ENCODE results near the gene RBM6.

Gene RBM6

GRCh38 chr3:50100386-50100785 lies 160.4 kb downstream of the RBM6 start:
- DNase-seq, result no peak

- no peak for DNase-seq
These were observed 161.3 kb downstream of the RBM6 start for GRCh38 chr3:50100956-50101845.

- no peak for DNase-seq
These were observed 162.6 kb downstream of the RBM6 start for GRCh38 chr3:50102558-50102957.

GRCh38 chr3:50111757-50112156 lies 171.8 kb downstream of the RBM6 start:
- no peak for DNase-seq

- DNase-seq, result no peak
These were observed 172.5 kb downstream of the RBM6 start for GRCh38 chr3:50112462-50112861.

- no peak for DNase-seq
These were observed 177.2 kb downstream of the RBM6 start for GRCh38 chr3:50117120-50117519.

GRCh38 chr3:50118237-50118636 lies 178.3 kb downstream of the RBM6 start:
- no peak for DNase-seq

- DNase-seq, result no peak
These were observed 179.8 kb downstream of the RBM6 start for GRCh38 chr3:50119786-50120185.

- DNase-seq, result no peak
These were observed 180.6 kb downstream of the RBM6 start for GRCh38 chr3:50120364-50121071.

GRCh38 chr3:50121072-50122032 lies 181.4 kb downstream of the RBM6 start:
- no peak for DNase-seq

- DNase-seq, result no peak
These were observed 182.1 kb downstream of the RBM6 start for GRCh38 chr3:50122071-50122470.

- no peak for DNase-seq
These were observed 182.9 kb downstream of the RBM6 start for GRCh38 chr3:50122661-50123391.

- DNase-seq, result no peak
These were observed 183.6 kb downstream of the RBM6 start for GRCh38 chr3:50123394-50124051.

- DNase-seq, result no peak
These were observed 184.3 kb downstream of the RBM6 start for GRCh38 chr3:50124052-50124799.

GRCh38 chr3:50124800-50125178 lies 184.8 kb downstream of the RBM6 start:
- DNase-seq, result no peak

- no peak for DNase-seq
These were observed 185.8 kb downstream of the RBM6 start for GRCh38 chr3:50125541-50126286.

- DNase-seq, result no peak
These were observed 186.6 kb downstream of the RBM6 start for GRCh38 chr3:50126287-50127211.

All from NCI-H1694 treated with DMSO at 0.1 percent for 48 hours (cell line).